ENCODE data around the gene PPIG. TPM values are rescaled to one million over a fixed set of nuclear protein-coding genes. Genes with fewer than 3 reads are reported as not detected.

Gene PPIG
- polyA plus RNA-seq, 1 of the 3 experiments (the other 2 are of a cell fraction), result 8.3 TPM

GRCh38 chr2:169658877-169659276 is 74.7 kb downstream of the PPIG start:
- Histone ChIP-seq H3K4me2 (no peak overlapping the region), H3K4me1 (ENCODE audit: control insufficient read depth in 1 of 2, insufficient read depth in 2 of 2, low read depth in 1 of 2, low read length in 1 of 2) (no peaks in the 10 kb centered on the region), H3K27me3 (ENCODE audit: insufficient read depth) (no peaks in the 10 kb centered on the region), H3K9ac (no peak overlapping the region), H4K20me1 (ENCODE audit: insufficient read depth) (no peaks in the 10 kb centered on the region), H3K9me2 (no peaks in the 10 kb centered on the region), H3K4me3 (ENCODE audit: low read depth in 2 of 2, low read length in 1 of 2) (no peak overlapping the region), H3K36me3 (replicated peaks in 1 of 2; ENCODE audit: control insufficient read depth in 1 of 2, insufficient read depth in 2 of 2, low read length in 1 of 2) (no peaks in the 10 kb centered on the region), H3F3A (replicated peaks; ENCODE audit: insufficient read depth) (no peaks in the 10 kb centered on the region), H3K9me3 (no peaks in the 10 kb centered on the region), H2AFZ (ENCODE audit: low read depth) (no peak overlapping the region), H3K79me2 (ENCODE audit: insufficient read depth) (no peaks in the 10 kb centered on the region), H3K27ac (ENCODE audit: low read depth in 2 of 2, low read length in 1 of 2) (no peak overlapping the region)
- TF ChIP-seq SMC3 (IDR thresholded peaks at IDR 0.05; ENCODE audit: low read depth, low read length) (no peak), NRF1 (IDR thresholded peaks at IDR 0.05; ENCODE audit: low read depth, low read length) (no peak), RFX5 (IDR thresholded peaks at IDR 0.05; ENCODE audit: low read length) (no peak), TAF1 (IDR thresholded peaks at IDR 0.05; ENCODE audit: borderline replicate concordance, low read depth, low read length) (no peak), EP300 (IDR thresholded peaks at IDR 0.05; ENCODE audit: borderline replicate concordance in 1 of 2, low read depth in 1 of 2, low read length in 1 of 2) (no peak), RAD21 (IDR thresholded peaks at IDR 0.05; ENCODE audit: low read length) (no peak), ELF1 (IDR thresholded peaks at IDR 0.05) (no peak), MEF2A (IDR thresholded peaks at IDR 0.05; ENCODE audit: borderline replicate concordance, low read depth) (no peak), USF2 (IDR thresholded peaks at IDR 0.05; ENCODE audit: borderline replicate concordance, low read depth, low read length) (no peak), FOSL2 (IDR thresholded peaks at IDR 0.05; ENCODE audit: borderline replicate concordance, low read depth) (no peak), TCF12 (IDR thresholded peaks at IDR 0.05) (no peak), FOXJ3 (CRISPR knock-in tag; IDR thresholded peaks at IDR 0.05) (no peak)
- CTCF ChIA-PET, result no interaction called here
- POLR2A ChIA-PET, result no interaction called here
- WGBS (ENCODE audit: low lambda C conversion rate), result 83% methylated on average over 1 of the region's 1 CpG
- no peak for DNase-seq

GRCh38 chr2:169659320-169659719 is 75.2 kb downstream of the PPIG start:
- 46% methylated on average over 1 of the region's 1 CpG for WGBS (ENCODE audit: low lambda C conversion rate)
- no peak overlapping the region for H2AFZ ChIP-seq (ENCODE audit: low read depth)
- no peaks in the 10 kb centered on the region for H4K20me1 ChIP-seq (ENCODE audit: insufficient read depth)
- H3K27me3 ChIP-seq (ENCODE audit: insufficient read depth), result no peaks in the 10 kb centered on the region
- H3K9ac ChIP-seq, result no peak overlapping the region
- ChIA-PET POLR2A (no interaction called here), CTCF (no interaction called here)
- H3K4me3 ChIP-seq (ENCODE audit: low read depth in 2 of 2, low read length in 1 of 2), result no peak overlapping the region
- no peak overlapping the region for H3K27ac ChIP-seq (ENCODE audit: low read depth in 2 of 2, low read length in 1 of 2)
- H3K4me2 ChIP-seq, result no peak overlapping the region
- H3F3A ChIP-seq (replicated peaks; ENCODE audit: insufficient read depth), result no peaks in the 10 kb centered on the region
- H3K79me2 ChIP-seq (ENCODE audit: insufficient read depth), result no peaks in the 10 kb centered on the region
- no peak for DNase-seq
- no peaks in the 10 kb centered on the region for H3K4me1 ChIP-seq (ENCODE audit: control insufficient read depth in 1 of 2, insufficient read depth in 2 of 2, low read depth in 1 of 2, low read length in 1 of 2)
- H3K9me3 ChIP-seq, result no peaks in the 10 kb centered on the region
- H3K36me3 ChIP-seq (replicated peaks in 1 of 2; ENCODE audit: control insufficient read depth in 1 of 2, insufficient read depth in 2 of 2, low read length in 1 of 2), result no peaks in the 10 kb centered on the region
- H3K9me2 ChIP-seq, result no peaks in the 10 kb centered on the region
- TF ChIP-seq EZH2phosphoT487 (IDR thresholded peaks at IDR 0.05; ENCODE audit: borderline replicate concordance, low read depth), result no peak
- no peak for TF ChIP-seq NRF1 (IDR thresholded peaks at IDR 0.05; ENCODE audit: low read depth, low read length)
- TF ChIP-seq FOXJ3 (CRISPR knock-in tag; IDR thresholded peaks at IDR 0.05), result no peak
- no peak for TF ChIP-seq CTCF (IDR thresholded peaks at IDR 0.05)
- TF ChIP-seq MXI1 (IDR thresholded peaks at IDR 0.05; ENCODE audit: low read depth, low read length), result no peak
- TF ChIP-seq ZBTB33 (IDR thresholded peaks at IDR 0.05; ENCODE audit: borderline replicate concordance, low read depth), result no peak
- no peak for TF ChIP-seq NFIC (IDR thresholded peaks at IDR 0.05; ENCODE audit: borderline replicate concordance)
- no peak for TF ChIP-seq MAX (IDR thresholded peaks at IDR 0.05; ENCODE audit: low read depth)
- no peak for TF ChIP-seq USF1 (IDR thresholded peaks at IDR 0.05; ENCODE audit: borderline replicate concordance, low read depth)
- no peak for TF ChIP-seq TEAD4 (IDR thresholded peaks at IDR 0.05; ENCODE audit: borderline replicate concordance, insufficient read depth)
- no peak for TF ChIP-seq CHD2 (IDR thresholded peaks at IDR 0.05; ENCODE audit: low read length, partially characterized antibody)
- TF ChIP-seq GABPA (IDR thresholded peaks at IDR 0.05; ENCODE audit: low read depth), result no peak
- TF ChIP-seq EP300 (IDR thresholded peaks at IDR 0.05; ENCODE audit: borderline replicate concordance in 1 of 2, low read depth in 1 of 2, low read length in 1 of 2), result no peak
- TF ChIP-seq JUND (IDR thresholded peaks at IDR 0.05), result no peak
- no peak for TF ChIP-seq RFX5 (IDR thresholded peaks at IDR 0.05; ENCODE audit: low read length)
- TF ChIP-seq ELF1 (IDR thresholded peaks at IDR 0.05), result no peak
- no peak for TF ChIP-seq GATA2 (CRISPR knock-in tag; IDR thresholded peaks at IDR 0.05)
